DMS 273 (cell line): ENCODE results near the gene CHL1.

ENCODE experiments used
- DNase-seq: peaks from one replicate; lab custom pipeline; 2025; ENCODE audit not compliant: unreplicated experiment; lab: John Stamatoyannopoulos, UW

Gene CHL1

GRCh38 chr3:212432-212831 lies 15.9 kb downstream of the CHL1 start:
- no peak for DNase-seq

GRCh38 chr3:217099-217813 lies 20.7 kb downstream of the CHL1 start:
- DNase-seq = peak; percentile 69

GRCh38 chr3:217948-218347 lies 21.4 kb downstream of the CHL1 start:
- DNase-seq = no peak

GRCh38 chr3:228442-229182 lies 32.0 kb downstream of the CHL1 start:
- no peak for DNase-seq

- no peak for DNase-seq
Observed at GRCh38 chr3:229183-229661, 32.7 kb downstream of the CHL1 start.

- no peak for DNase-seq
Observed at GRCh38 chr3:236881-237280, 40.3 kb downstream of the CHL1 start.

- DNase-seq = no peak
Observed at GRCh38 chr3:242602-243355, 46.2 kb downstream of the CHL1 start.

- peak; percentile 68 for DNase-seq
Observed at GRCh38 chr3:243356-243725, 46.8 kb downstream of the CHL1 start.

GRCh38 chr3:244041-244440 lies 47.5 kb downstream of the CHL1 start:
- DNase-seq = no peak

- no peak for DNase-seq
Observed at GRCh38 chr3:247916-248315, 51.4 kb downstream of the CHL1 start.

- DNase-seq = no peak
Observed at GRCh38 chr3:248864-249520, 52.4 kb downstream of the CHL1 start.

- no peak for DNase-seq
Observed at GRCh38 chr3:249587-250262, 53.2 kb downstream of the CHL1 start.

GRCh38 chr3:256501-256900 lies 59.9 kb downstream of the CHL1 start:
- no peak for DNase-seq

GRCh38 chr3:257826-258225 lies 61.3 kb downstream of the CHL1 start:
- no peak for DNase-seq

GRCh38 chr3:260898-261297 lies 64.3 kb downstream of the CHL1 start:
- DNase-seq = no peak

GRCh38 chr3:263393-263792 lies 66.8 kb downstream of the CHL1 start:
- no peak for DNase-seq

GRCh38 chr3:264394-265156 lies 68.0 kb downstream of the CHL1 start:
- no peak for DNase-seq

GRCh38 chr3:267101-267500 lies 70.5 kb downstream of the CHL1 start:
- no peak for DNase-seq

- no peak for DNase-seq
Observed at GRCh38 chr3:270688-271087, 74.1 kb downstream of the CHL1 start.

- no peak for DNase-seq
Observed at GRCh38 chr3:274927-275326, 78.4 kb downstream of the CHL1 start.
